A549 (cell line): Measurements from ENCODE around the gene NAA50. TPM values are rescaled to one million over a fixed set of nuclear protein-coding genes. Genes with fewer than 3 reads are reported as not detected.

Experiments used
- ATAC-seq, 2 experiments: fragments of 200-7000 bp in 1 of 2; fragments of >200 bp in 1 of 2; cut with Nextera tagmentation in 1 of 2; cut with Tn5 transposase in 1 of 2; 3 replicates each; pipeline versions ENCODE4 v1.8.0 to v1.9.1; 2018 to 2020; ENCODE audit warnings: mild to moderate bottlenecking in 1 of 2, moderate library complexity in 1 of 2
- CTCF ChIA-PET: fragments of 300-600 bp; sonication (Branson Sonifier 250); formaldehyde crosslinking; extraction: SDS; loops from one replicate; lab custom pipeline; 2021; ENCODE audit warnings: antibody characterized with exemption, inconsistent platforms; lab: Yijun Ruan, JAX
- POLR2A ChIA-PET: fragments of 350-600 bp; formaldehyde crosslinking; extraction: SDS; loops from one replicate; lab custom pipeline; 2021; ENCODE audit warnings: antibody characterized with exemption, inconsistent platforms; lab: Yijun Ruan, JAX
- DNase-seq, 2 experiments: peaks; one replicate each; pipeline versions ENCODE4 v3.0.0 to v3.0.0-alpha.2; 2011 to 2016; ENCODE audit warnings: low read depth in 1 of 2, low spot score in 1 of 2
- FAIRE-seq: peaks from 2 replicates; lab custom pipeline; 2011; peaks lifted over from hg19 to GRCh38; lab: Jason Lieb, UNC
- H3K27ac ChIP-seq, 2 experiments: fragments of >200 bp; sonication (Bioruptor Twin); formaldehyde crosslinking; 3 replicates each; pipeline ENCODE4 v1.5.1; 2016 to 2017
- H3K4me1 ChIP-seq: fragments of >200 bp; sonication (Bioruptor Twin); formaldehyde crosslinking; 3 replicates; pipeline ENCODE4 v1.6.1; 2016
- H3K4me2 ChIP-seq: fragments of >200 bp; sonication (Bioruptor Twin); formaldehyde crosslinking; 3 replicates; pipeline ENCODE4 v1.6.1; 2016
- H3K4me3 ChIP-seq: fragments of >200 bp; sonication (Bioruptor Twin); formaldehyde crosslinking; 3 replicates; pipeline ENCODE4 v1.5.1; 2016
- H3K9me3 ChIP-seq: fragments of >200 bp; sonication (Bioruptor Twin); formaldehyde crosslinking; 3 replicates; pipeline ENCODE4 v1.6.1; 2016
- BHLHE40 ChIP-seq: IDR thresholded peaks from 2 replicates; pipeline ENCODE4 v1.6.1; 2012; ENCODE audit warnings: low read depth, low read length, inconsistent platforms
- CBX2 ChIP-seq: fragments of 200-600 bp; sonication (generic); IDR thresholded peaks from 2 replicates; pipeline ENCODE4 v1.6.1; 2016; ENCODE audit warnings: low read depth, mild to moderate bottlenecking, borderline replicate concordance
- CEBPB ChIP-seq, 2 experiments: fragments of >200 bp in 1 of 2; sonication (Bioruptor Twin) in 1 of 2; formaldehyde crosslinking in 1 of 2; IDR thresholded peaks; 2 replicates each; pipeline ENCODE4 v1.6.1; 2012 to 2016
- EHMT2 ChIP-seq: fragments of 200-600 bp; sonication (generic); IDR thresholded peaks from 2 replicates; pipeline ENCODE4 v1.6.1; 2016; ENCODE audit warnings: antibody characterized with exemption, low read depth, mild to moderate bottlenecking, moderate library complexity
- EP300 ChIP-seq, 2 experiments: fragments of >200 bp; sonication (Bioruptor Twin); formaldehyde crosslinking; IDR thresholded peaks; 2 replicates in 1 of 2; 3 replicates in 1 of 2; pipeline ENCODE4 v1.6.1; 2016 to 2017
- HEYL ChIP-seq: fragments of 250-450 bp; sonication (Bioruptor Pico); IDR thresholded peaks from 2 replicates; pipeline ENCODE4 v1.8.0; 2021; ENCODE audit warnings: mild to moderate bottlenecking, moderate library complexity
- HOXB13 ChIP-seq: fragments of 250-450 bp; sonication (Bioruptor Pico); IDR thresholded peaks from 2 replicates; pipeline ENCODE4 v1.5.0; 2020; ENCODE audit warnings: low read depth, mild to moderate bottlenecking, moderate library complexity
- NFE2L2 ChIP-seq: fragments of 150-350 bp; conservative IDR thresholded peaks from 2 replicates; pipeline ENCODE4 v1.6.1; 2014; ENCODE audit warnings: low read length
- NPAS2 ChIP-seq: fragments of 250-450 bp; sonication (Bioruptor Pico); IDR thresholded peaks from 2 replicates; pipeline ENCODE4 v1.8.0; 2022; ENCODE audit warnings: mild to moderate bottlenecking, moderate library complexity, borderline replicate concordance
- NR3C1 ChIP-seq: fragments of >200 bp; sonication (Bioruptor Twin); formaldehyde crosslinking; IDR thresholded peaks from 3 replicates; pipeline ENCODE4 v1.6.1; 2017
- PHF8 ChIP-seq: fragments of 200-600 bp; sonication (generic); IDR thresholded peaks from 2 replicates; pipeline ENCODE4 v1.6.1; 2016; ENCODE audit warnings: low read depth, mild to moderate bottlenecking, antibody characterized with exemption, moderate library complexity, borderline replicate concordance
- POLR2AphosphoS2 ChIP-seq: conservative IDR thresholded peaks from 2 replicates; pipeline ENCODE4 v1.6.1; 2012; ENCODE audit warnings: low read length, improper control_type of control experiment, inconsistent platforms
- RARB ChIP-seq: fragments of 250-450 bp; sonication (Bioruptor Pico); IDR thresholded peaks from 2 replicates; pipeline ENCODE4 v1.8.0; 2021; ENCODE audit warnings: mild to moderate bottlenecking, moderate library complexity
- RNF2 ChIP-seq: fragments of 200-600 bp; sonication (generic); IDR thresholded peaks from 2 replicates; pipeline ENCODE4 v1.6.1; 2016; ENCODE audit warnings: low read depth, mild to moderate bottlenecking, antibody characterized with exemption, moderate library complexity, borderline replicate concordance
- TFCP2L1 ChIP-seq: fragments of 250-450 bp; sonication (Bioruptor Pico); IDR thresholded peaks from 2 replicates; pipeline ENCODE4 v1.5.0; 2021; ENCODE audit warnings: mild to moderate bottlenecking
- ZC3H11A ChIP-seq: fragments of 450-650 bp; IDR thresholded peaks from 2 replicates; pipeline ENCODE4 v1.6.1; 2014; ENCODE audit warnings: antibody characterized with exemption, mild to moderate bottlenecking
- ZSCAN20 ChIP-seq: fragments of 250-450 bp; sonication (Bioruptor Pico); IDR thresholded peaks from 2 replicates; pipeline ENCODE4 v1.8.0; 2022; ENCODE audit warnings: mild to moderate bottlenecking, moderate library complexity
- WGBS: methylation state at CpG from one replicate; pipeline ENCODE4 v1.1.6; 2017; ENCODE audit errors: missing lambda C conversion rate; 5-methylcytosine and 5-hydroxymethylcytosine counted together
- polyA plus RNA-seq, 4 experiments: library from polyadenylated mRNA; depleted of rRNA in 3 of 4; stranded (reverse); fragments of >200 nt; fragmentation: RNase III in 1 of 4; extraction: RNeasy Plus Mini Kit Qiagen cat#74134 plus additional on column Dnase treatment in 1 of 4; gene quantifications; 2 replicates in 3 of 4; 3 replicates in 1 of 4; pipeline ENCODE4 v1.2.3, GENCODE V29; 2011 to 2017
- TF ChIP-seq, protein P1 (sequence below): IDR thresholded peaks from 2 replicates; pipeline ENCODE4 v1.6.1; 2012; ENCODE audit warnings: low read depth, borderline replicate concordance
- TF ChIP-seq, protein P2 (sequence below): fragments of 200-600 bp; sonication (generic); IDR thresholded peaks from 2 replicates; pipeline ENCODE4 v1.6.1; 2016; ENCODE audit warnings: antibody characterized with exemption, mild to moderate bottlenecking, moderate library complexity
- TF ChIP-seq, protein P3 (sequence below): fragments of >200 bp; sonication (Bioruptor Twin); formaldehyde crosslinking; IDR thresholded peaks from 2 replicates; pipeline ENCODE4 v1.6.1; 2016
- TF ChIP-seq, protein P4 (sequence below): fragments of 450-650 bp; IDR thresholded peaks from 2 replicates; pipeline ENCODE4 v1.6.1; 2014; ENCODE audit warnings: antibody characterized with exemption
- TF ChIP-seq, protein P5 (sequence below): fragments of >200 bp; sonication (Bioruptor Twin); formaldehyde crosslinking; IDR thresholded peaks from 3 replicates; pipeline ENCODE4 v1.5.1; 2016
- TF ChIP-seq, protein P6 (sequence below): fragments of 150-350 bp; IDR thresholded peaks from 2 replicates; pipeline ENCODE4 v1.6.1; 2014; ENCODE audit warnings: low read depth, mild to moderate bottlenecking, low read length

Gene NAA50
- polyA plus RNA-seq, 2 of the 4 experiments (the other 2 are of a cell fraction): 141 to 180 TPM

DNA sequence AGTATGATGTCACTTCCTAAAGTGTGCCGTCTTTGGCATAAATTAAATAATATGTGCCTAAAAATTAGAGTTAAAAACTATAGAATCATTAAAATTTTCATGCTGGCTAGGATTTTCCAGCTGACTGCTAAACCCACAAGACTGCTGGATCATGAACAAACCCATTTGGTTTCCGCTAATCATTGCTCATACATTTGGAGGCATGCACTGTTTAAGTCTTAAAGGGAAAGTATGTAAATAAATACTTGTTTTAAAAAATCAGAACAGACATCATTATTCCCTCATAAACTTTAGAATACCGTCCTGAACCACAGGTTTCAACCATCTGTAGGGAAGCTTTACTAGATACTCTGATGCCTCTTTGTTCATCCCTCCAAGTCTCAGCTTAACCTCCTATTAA, 27.3 kb upstream of the NAA50 start:
- Histone ChIP-seq H3K4me2 (no peak overlapping the region), H3K4me3 (no peak overlapping the region), H3K4me1 (peaks cover 9% of the 10 kb centered on the region; the same call in 2 of the 3 replicates), H3K27ac (no peak overlapping the region), H3K9me3 (no peaks in the 10 kb centered on the region)
- POLR2A ChIA-PET: no interaction called here
- DNase-seq: no peak
- TF ChIP-seq CBX2: no peak
- TF ChIP-seq POLR2AphosphoS2: no peak
- TF ChIP-seq ZC3H11A: no peak
- TF ChIP-seq, protein P1, sequence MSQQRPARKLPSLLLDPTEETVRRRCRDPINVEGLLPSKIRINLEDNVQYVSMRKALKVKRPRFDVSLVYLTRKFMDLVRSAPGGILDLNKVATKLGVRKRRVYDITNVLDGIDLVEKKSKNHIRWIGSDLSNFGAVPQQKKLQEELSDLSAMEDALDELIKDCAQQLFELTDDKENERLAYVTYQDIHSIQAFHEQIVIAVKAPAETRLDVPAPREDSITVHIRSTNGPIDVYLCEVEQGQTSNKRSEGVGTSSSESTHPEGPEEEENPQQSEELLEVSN: no peak
- no peak for TF ChIP-seq RNF2
- TF ChIP-seq EHMT2: no peak
- TF ChIP-seq, protein P2, sequence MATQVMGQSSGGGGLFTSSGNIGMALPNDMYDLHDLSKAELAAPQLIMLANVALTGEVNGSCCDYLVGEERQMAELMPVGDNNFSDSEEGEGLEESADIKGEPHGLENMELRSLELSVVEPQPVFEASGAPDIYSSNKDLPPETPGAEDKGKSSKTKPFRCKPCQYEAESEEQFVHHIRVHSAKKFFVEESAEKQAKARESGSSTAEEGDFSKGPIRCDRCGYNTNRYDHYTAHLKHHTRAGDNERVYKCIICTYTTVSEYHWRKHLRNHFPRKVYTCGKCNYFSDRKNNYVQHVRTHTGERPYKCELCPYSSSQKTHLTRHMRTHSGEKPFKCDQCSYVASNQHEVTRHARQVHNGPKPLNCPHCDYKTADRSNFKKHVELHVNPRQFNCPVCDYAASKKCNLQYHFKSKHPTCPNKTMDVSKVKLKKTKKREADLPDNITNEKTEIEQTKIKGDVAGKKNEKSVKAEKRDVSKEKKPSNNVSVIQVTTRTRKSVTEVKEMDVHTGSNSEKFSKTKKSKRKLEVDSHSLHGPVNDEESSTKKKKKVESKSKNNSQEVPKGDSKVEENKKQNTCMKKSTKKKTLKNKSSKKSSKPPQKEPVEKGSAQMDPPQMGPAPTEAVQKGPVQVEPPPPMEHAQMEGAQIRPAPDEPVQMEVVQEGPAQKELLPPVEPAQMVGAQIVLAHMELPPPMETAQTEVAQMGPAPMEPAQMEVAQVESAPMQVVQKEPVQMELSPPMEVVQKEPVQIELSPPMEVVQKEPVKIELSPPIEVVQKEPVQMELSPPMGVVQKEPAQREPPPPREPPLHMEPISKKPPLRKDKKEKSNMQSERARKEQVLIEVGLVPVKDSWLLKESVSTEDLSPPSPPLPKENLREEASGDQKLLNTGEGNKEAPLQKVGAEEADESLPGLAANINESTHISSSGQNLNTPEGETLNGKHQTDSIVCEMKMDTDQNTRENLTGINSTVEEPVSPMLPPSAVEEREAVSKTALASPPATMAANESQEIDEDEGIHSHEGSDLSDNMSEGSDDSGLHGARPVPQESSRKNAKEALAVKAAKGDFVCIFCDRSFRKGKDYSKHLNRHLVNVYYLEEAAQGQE: no peak
- TF ChIP-seq PHF8: no peak
- TF ChIP-seq HEYL: no peak
- no peak for TF ChIP-seq HOXB13 (CRISPR knock-in tag)
- TF ChIP-seq, protein P3, sequence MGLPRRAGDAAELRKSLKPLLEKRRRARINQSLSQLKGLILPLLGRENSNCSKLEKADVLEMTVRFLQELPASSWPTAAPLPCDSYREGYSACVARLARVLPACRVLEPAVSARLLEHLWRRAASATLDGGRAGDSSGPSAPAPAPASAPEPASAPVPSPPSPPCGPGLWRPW: no peak
- TF ChIP-seq TFCP2L1 (CRISPR knock-in tag): no peak
- TF ChIP-seq RARB: no peak
- no peak for TF ChIP-seq EP300 (IDR thresholded peaks at IDR 0.05)
- TF ChIP-seq, protein P4, sequence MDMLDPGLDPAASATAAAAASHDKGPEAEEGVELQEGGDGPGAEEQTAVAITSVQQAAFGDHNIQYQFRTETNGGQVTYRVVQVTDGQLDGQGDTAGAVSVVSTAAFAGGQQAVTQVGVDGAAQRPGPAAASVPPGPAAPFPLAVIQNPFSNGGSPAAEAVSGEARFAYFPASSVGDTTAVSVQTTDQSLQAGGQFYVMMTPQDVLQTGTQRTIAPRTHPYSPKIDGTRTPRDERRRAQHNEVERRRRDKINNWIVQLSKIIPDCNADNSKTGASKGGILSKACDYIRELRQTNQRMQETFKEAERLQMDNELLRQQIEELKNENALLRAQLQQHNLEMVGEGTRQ: no peak
- TF ChIP-seq NFE2L2: no peak
- TF ChIP-seq BHLHE40: no peak
- TF ChIP-seq, protein P5, sequence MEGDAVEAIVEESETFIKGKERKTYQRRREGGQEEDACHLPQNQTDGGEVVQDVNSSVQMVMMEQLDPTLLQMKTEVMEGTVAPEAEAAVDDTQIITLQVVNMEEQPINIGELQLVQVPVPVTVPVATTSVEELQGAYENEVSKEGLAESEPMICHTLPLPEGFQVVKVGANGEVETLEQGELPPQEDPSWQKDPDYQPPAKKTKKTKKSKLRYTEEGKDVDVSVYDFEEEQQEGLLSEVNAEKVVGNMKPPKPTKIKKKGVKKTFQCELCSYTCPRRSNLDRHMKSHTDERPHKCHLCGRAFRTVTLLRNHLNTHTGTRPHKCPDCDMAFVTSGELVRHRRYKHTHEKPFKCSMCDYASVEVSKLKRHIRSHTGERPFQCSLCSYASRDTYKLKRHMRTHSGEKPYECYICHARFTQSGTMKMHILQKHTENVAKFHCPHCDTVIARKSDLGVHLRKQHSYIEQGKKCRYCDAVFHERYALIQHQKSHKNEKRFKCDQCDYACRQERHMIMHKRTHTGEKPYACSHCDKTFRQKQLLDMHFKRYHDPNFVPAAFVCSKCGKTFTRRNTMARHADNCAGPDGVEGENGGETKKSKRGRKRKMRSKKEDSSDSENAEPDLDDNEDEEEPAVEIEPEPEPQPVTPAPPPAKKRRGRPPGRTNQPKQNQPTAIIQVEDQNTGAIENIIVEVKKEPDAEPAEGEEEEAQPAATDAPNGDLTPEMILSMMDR: no peak
- TF ChIP-seq ZSCAN20: no peak
- TF ChIP-seq CEBPB (IDR thresholded peaks at IDR 0.05): no peak
- WGBS: 87% methylated on average over 3 of the region's 3 CpGs
- CTCF ChIA-PET: interaction anchor here (0.6 kb wide), 1 partner anchor 15 kb away, joined by 3 read pairs; no protein-coding TSS in a partner anchor
- no peak for ATAC-seq
- FAIRE-seq: no peak

DNA sequence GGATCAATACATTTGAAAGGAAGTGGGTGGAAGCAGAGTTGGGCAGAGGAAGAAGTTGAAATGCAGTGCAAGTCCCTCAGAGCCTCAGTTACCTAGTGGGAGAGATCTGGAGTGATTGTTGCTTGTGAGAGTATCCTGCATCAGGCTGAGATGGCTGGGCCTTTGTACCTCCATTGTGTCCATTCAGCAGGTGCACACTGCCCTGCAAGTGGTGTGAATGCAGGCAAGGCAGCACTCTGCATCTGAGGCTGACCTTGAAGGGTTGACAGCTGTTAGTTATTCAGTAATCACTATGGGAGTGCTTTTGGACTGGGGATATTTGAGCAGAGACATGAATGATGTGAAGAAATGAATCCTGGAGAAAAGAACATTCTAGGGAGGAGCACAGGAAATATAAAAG, 25.9 kb upstream of the NAA50 start:
- ChIA-PET CTCF (no interaction called here), POLR2A (no interaction called here)
- H3K9me3 ChIP-seq: no peaks in the 10 kb centered on the region
- H3K4me3 ChIP-seq: no peak overlapping the region
- peaks cover 9% of the 10 kb centered on the region; the same call in 2 of the 3 replicates for H3K4me1 ChIP-seq
- FAIRE-seq: no peak
- TF ChIP-seq, protein P6, sequence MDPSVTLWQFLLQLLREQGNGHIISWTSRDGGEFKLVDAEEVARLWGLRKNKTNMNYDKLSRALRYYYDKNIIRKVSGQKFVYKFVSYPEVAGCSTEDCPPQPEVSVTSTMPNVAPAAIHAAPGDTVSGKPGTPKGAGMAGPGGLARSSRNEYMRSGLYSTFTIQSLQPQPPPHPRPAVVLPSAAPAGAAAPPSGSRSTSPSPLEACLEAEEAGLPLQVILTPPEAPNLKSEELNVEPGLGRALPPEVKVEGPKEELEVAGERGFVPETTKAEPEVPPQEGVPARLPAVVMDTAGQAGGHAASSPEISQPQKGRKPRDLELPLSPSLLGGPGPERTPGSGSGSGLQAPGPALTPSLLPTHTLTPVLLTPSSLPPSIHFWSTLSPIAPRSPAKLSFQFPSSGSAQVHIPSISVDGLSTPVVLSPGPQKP: no peak
- no peak for TF ChIP-seq NPAS2
- TF ChIP-seq EP300 (IDR thresholded peaks at IDR 0.05): no peak
- TF ChIP-seq NR3C1: no peak
- no peak for TF ChIP-seq PHF8
- no peak for DNase-seq
- H3K4me2 ChIP-seq: no peak overlapping the region
- no peak overlapping the region for H3K27ac ChIP-seq
- ATAC-seq: no peak
